Measurements from ENCODE around the gene MUC4.

GRCh38 chr3:195850857-195851543 is 39.3 kb upstream of the MUC4 start:
- TF ChIP-seq POLR2A (IDR thresholded peaks at IDR 0.05; ENCODE audit: low read depth, low read length) = no peak
- TF ChIP-seq POLR2AphosphoS5 (IDR thresholded peaks at IDR 0.05; ENCODE audit: low read depth, low read length) = no peak

All from GM12892 (cell line).